Mucosa of gallbladder (tissue), 1 donor: ENCODE results near the gene MRPL43. TPM values are rescaled to one million over a fixed set of nuclear protein-coding genes. Genes with fewer than 3 reads are reported as not detected.

ENCODE experiments used
- DNase-seq: peaks from one replicate; pipeline ENCODE4 v3.0.0-alpha.2; 2020; ENCODE audit warnings: low spot score
- total RNA-seq: library from RNA; stranded (reverse); gene quantifications from one replicate; pipeline ENCODE4 v1.2.1, GENCODE V29; 2021
- donor health status: DM: no; HTN: no; CAD: no.

Gene MRPL43
- total RNA-seq, 1 donor from 2014 or later: 104 TPM

DNA sequence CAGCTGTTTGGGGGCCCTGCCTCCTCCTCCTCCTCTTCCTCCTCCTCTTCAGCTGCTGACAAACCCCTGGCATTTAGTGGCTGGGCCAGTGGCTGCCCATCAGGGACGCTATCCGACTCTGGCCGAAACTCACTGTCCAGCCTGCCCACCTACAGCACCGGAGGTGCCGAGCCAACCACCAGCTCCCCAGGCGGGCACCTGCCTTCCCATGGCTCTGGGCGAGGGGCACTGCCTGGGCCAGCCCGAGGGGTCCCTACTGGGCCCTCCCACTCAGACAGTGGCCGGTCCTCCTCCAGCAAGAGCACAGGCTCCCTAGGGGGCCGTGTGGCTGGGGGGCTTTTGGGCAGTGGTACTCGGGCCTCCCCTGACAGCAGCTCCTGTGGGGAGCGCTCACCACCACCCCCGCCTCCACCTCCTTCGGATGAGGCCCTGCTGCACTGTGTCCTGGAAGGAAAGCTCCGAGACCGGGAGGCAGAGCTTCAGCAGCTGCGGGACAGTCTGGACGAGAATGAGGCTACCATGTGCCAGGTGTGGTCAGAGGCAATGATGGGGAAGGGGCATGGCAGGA, 16.4 kb upstream of the MRPL43 start:
- DNase-seq: no peak

DNA sequence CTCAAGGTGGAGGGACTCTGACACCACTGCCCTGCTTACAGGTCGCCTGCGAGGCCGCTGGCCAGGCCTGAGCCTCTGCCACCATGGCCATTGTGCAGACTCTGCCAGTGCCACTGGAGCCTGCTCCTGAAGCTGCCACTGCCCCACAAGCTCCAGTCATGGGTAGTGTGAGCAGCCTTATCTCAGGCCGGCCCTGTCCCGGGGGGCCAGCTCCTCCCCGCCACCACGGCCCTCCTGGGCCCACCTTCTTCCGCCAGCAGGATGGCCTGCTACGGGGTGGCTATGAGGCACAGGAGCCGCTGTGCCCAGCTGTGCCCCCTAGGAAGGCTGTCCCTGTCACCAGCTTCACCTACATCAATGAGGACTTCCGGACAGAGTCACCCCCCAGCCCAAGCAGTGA, 15.2 kb upstream of the MRPL43 start:
- no peak for DNase-seq

GRCh38 chr10:101001659-101002035, 14.3 kb upstream of the MRPL43 start:
- DNase-seq: no peak

DNA sequence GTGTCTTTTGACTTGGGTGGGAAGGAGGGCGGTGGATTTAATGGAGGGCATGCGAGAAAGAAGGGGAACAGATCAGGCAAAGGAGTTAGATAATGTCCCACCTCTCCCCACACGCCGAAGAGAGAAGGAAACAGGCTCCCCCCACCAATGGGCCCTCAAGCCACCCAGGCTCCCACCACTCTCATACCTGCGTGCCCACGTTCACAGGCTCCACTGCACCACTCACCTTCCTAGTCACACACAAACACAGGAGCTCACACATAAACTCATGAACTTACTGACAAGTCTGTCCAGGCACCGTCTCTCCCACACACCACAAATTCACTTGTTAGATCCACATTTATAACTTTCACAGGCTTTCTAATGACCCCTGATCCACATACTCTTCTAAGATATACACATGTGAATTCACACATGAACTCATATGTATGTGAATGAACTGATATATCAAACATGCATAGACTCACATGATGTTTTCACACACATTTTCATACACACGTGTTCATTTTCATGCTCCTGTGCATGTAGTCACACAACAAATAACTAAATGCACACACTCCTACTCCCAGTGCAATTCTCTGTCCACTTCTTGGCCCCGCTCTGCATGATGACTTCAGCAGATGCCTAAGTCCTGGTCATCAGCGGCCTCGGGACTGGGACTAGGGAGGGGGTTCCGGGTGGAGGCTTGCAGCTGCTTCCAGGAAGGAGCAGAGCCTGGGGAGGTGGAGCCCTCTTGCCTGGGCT, 13.8 kb upstream of the MRPL43 start:
- peak; percentile 83 for DNase-seq

DNA sequence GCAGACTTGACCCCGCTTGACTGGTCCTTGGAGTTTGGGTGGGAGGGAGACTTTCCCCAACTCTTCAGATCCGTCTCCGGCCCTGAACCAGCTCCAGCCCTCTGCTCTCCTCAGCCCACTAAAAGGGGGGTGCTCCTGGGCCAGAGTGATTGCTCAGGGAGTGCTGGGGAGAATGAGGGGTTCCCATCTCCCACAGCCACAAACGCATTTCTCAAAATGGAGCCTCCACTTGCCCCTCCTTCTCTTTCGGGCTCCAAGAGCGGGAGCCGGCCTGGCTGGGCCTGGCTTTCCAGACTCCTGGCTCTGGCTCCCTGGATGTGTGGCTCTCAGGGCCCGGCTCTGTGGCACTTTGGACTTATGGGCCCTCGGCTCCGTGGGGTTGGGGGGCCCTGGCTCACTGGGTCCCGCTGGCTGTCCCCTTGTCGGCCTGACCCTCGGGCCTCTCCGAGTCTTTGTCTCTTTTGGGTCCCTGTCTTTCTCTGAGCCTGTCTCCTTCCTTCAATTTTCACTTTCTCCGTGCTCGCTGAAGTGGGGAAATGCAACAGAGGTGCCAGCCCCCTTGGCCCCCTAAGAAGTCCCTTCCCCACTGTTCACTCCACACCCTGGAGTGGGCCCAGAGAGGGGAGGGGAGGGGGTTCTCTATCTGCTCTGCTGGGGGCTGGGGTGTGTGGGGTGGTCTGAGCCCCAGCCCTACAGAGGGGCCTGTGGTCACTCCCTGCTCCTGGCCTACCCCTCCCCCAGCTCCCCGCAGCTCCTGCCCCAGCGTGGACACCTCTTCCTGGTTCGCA, 13.0 kb upstream of the MRPL43 start:
- no peak for DNase-seq

DNA sequence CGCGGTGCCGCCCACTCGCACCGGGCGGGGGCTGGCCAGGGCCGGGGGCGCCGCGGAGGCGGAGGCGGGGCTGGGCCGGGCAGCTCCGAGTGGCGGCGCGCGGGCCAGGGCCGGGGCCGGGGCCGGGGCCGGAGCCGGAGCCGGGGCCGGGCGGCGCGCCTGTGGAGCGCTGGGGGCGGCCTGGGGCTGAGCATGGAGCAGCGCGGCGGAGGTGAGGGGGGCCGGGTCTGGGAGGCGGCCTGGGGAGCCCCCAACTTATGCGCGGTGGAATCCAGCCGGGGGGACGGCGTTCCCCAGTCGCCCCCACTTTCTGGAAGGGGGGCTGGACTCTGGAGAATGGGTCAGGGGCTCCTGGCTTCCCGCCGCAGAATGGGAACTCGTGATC, 12.4 kb upstream of the MRPL43 start, which contains the start of gene LZTS2:
Gene LZTS2, plus strand, starts transcription at position 67 of the 385 bp plus-strand sequence. CDS start 2,731 bp downstream, outside the sequence.
- DNase-seq: no peak

GRCh38 chr10:100998991-100999741, 11.9 kb upstream of the MRPL43 start:
- peak; percentile 78 for DNase-seq

DNA sequence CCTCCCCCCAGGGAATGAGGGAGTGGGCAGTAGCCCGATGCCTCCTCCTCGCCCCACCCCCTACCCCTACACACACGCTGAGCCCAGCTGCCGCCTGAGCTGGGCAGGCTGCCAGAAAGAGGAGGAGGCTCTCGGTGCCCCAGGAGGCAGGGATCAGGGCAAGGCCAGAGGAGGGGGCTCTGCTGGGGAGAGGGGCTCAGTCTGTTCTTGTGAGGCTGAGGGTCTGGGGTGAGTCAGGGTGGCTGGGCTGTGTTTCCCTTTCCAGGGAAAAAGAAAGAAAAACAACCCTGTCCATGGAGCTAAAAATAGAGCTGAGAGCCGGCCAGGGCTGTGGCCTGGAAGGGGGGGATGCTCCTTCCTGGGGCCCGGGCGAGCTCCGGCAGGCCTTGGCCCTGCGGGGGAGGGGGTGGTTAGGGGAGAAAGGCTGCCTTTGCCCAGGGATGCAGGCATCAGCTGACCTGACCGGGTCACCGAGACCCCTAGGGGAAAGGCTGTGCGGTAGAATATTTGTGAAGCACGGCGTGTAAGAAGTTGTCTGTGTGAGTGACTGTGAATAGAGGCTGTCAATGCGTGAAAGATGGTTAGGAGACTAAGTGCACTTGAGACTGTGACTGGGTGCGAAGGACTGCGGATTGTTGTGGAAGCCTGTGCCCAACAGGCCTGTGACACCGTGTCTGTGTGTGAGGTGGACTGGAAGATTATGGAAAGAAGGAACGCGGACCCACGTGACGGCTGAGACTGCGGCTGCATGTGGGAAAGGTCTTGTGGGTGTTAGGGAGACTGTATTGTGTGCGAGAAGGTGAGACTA, 11.1 kb upstream of the MRPL43 start:
- peak; percentile 76 for DNase-seq

GRCh38 chr10:100997360-100998182, 10.3 kb upstream of the MRPL43 start:
- DNase-seq: peak; percentile 63

GRCh38 chr10:100996678-100997359, 9.5 kb upstream of the MRPL43 start:
- no peak for DNase-seq

- DNase-seq: no peak
Measured at GRCh38 chr10:100995181-100995580, 7.9 kb upstream of the MRPL43 start.

GRCh38 chr10:100993986-100994708, 6.8 kb upstream of the MRPL43 start:
- no peak for DNase-seq

GRCh38 chr10:100989088-100989487, 1.8 kb upstream of the MRPL43 start:
- DNase-seq: no peak

GRCh38 chr10:100988166-100988565, 869 bp upstream of the MRPL43 start:
- DNase-seq: no peak

GRCh38 chr10:100987685-100988049, 370 bp upstream of the MRPL43 start:
- no peak for DNase-seq

DNA sequence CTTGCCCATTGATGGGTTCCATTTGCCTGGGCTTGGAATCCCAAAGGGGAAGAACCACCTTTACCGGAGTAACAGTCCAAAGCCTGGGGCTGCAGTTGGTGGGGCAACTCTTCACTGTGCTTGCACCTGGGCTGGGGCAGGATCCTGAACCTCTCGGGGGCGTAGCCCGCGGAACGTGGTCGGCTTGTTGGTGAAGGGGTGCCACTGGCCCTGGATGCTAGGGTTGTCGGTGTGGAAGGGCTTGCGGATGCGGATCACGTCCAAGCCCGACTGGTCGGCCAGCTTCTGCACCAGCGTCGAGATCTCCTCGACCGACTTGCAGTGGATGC, 710 bp downstream of the MRPL43 start:
- DNase-seq: no peak

DNA sequence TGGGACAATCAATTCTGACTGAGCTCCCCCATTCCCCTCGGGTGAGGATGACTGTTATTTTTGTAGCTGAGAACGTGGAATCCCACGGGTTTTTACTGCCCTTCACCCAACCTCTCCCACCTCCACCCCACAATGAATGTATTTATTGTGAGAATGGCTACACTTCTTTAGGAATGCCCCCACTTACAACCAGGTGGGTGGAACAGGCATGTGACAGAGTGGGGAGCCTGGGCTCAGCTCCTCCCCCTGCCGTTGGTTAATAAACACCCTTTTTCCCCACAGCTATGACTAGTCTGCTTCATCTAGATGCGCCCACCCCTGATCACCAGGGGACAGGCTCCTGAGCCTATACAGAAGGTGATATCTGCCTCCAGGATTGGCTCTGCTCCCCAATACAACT, 2.0 kb downstream of the MRPL43 start:
- no peak for DNase-seq

DNA sequence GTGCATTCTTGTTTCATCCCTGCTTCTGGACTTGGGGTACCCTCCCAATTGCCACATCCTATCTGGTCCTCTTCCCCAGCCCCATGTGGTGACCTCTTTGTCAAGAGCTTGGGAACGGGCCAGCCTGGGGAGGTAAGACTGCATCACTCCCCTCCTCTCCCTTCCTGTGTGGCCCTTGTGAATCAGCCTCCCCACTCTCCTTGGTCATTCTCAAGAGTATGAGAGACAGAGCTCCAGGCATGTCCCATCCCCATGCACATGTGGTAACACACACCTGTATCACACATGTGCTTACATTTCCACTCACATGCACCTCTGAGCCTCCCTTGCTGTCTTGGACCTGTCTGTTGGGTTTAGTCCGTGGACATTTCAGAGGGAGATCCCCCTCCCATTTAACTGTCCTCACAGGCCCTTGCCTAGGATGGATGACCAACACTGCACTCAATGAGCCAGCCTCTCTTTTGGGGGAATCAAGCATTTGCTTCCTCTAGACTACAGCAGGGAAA, 2.6 kb downstream of the MRPL43 start:
- no peak for DNase-seq
